ENCODE data around the gene MISP3.
A peak's percentile ranks its signal among the peaks of the same experiment; 100 is the strongest.
"Not testable (repeated sequence)": the region's sequence is repeated elsewhere in the genome, so short reads cannot be mapped to it uniquely, and the experiment has no call there.

MISP3 gene
- total RNA-seq = 0.56 reads per million

DNA sequence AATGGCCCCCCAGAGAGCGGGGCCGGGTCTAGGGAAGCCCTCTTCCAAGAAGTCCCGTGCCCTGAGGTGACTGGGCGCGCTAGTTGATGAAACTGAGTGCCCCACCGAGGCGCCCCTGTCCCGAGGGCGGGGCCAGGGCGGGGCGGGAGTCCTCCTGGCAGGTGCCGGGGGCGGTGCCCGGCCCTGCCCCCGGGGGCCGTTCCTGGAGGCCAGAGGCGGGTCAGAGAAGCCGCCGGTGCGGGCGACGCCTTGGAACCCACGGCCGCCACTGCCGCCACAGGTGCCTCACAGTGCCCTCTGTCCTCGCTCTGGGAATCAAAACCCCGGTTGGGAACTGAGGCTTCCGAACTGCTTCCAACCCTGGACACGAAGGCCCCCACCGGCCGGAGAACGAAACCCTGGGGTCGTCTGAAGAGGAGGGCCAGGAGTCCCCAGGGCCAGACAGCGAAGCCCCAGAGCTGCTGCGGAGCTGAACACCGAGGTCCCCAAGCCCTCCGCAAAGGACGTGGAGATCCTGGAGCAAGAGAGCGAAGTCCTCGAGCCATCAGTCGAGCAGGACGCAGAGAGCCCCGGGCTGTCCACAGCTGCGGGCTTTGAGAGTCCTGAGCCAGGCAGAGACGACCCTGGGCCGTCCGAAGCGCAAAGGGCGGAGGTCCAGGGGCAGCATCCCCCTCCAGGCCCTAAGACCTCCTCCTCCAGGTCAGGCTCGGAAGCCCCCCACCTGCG, at the start of gene MISP3:
Gene MISP3, plus strand, starts transcription at position 252 of the 726 bp plus-strand sequence. CDS start 524 bp downstream, outside the sequence.
- DNase-seq = no peak

DNA sequence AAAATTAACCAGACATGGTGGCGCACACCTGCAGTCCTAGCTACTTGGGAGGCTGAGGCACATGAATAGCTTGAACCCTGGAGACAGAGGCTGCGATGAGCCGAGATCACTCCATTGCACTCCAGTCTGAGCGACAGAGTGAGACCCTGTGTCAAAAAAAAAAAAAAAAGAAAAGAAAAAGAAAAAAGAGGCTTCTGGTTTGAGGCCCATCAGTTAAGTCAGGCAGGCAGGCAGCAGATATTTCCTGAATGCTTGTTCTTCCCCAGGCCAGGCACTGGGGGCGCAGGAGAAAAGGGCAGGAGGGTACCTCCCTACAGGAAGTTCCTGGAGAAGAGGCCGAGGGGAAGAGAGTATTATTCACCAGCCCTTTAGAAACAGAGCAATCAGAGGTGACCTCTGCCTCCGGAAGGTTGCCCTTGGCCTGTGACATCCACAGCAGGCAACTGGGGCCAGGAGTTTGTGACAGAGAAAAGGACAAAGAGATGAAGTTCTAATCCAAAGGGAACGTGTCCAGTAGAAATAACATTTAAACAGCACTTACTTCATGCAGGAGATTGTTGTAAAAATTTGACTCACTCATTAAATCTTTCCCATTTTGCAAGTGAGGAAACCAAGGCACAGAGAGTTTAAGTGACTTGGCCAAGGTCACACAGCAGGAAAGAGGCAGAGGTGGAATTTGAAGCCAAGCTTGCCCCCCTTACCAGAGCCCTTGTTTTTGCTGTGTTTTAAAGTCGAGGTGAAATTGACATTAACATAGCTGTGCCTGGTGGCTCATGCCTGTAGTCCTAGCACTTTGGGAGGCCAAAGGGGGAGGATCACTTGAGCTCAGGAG, 49.0 kb upstream of the MISP3 start:
- no peak for DNase-seq

DNA sequence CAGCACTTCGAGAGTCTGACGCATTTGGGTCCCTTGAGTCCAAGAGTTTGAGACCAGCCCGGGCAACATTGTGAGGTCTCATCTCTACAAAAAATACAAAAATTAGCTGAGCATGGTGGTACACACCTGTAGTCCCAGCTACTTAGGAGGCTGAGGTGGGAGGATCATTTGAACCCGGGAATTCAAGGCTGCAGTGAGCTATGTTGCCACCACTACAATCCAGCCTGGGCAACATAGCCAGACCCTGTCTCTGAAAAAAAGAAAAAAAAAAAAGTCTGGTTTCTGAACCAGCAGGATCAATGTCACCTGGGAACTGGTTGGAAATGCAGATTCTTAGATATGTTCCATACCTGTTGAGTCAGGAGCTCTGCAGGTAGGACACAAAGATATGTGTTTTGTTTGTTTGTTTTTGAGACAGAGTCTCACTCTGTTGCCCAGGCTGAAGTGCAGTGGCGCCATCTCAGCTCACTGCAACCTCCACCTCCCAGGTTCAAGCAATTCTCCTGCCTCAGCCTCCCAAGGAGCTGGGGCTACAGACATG, 45.9 kb upstream of the MISP3 start:
- DNase-seq = not testable (repeated sequence)

DNA sequence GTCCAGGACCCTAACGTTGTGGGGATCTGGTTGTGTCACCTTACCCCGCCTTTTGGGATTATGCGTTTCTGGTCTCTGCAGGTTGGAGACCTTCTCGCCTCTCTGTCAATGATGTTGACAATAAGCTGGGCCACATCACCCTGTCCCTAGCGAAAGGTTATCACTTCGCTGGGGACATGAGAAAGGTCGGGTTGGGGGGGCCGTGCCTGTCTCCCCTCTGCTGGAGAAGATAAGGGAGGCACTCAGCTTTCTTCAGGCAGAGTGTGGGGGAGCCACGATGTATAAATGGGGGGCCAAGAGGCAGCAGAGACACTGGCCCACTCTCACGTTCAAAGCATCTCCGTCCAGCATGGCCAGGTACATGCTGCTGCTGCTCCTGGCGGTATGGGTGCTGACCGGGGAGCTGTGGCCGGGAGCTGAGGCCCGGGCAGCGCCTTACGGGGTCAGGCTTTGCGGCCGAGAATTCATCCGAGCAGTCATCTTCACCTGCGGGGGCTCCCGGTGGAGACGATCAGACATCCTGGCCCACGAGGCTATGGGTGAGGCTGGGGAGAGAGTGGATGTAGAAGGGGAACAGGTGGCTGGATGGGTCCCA, 44.6 kb upstream of the MISP3 start, which contains the start of gene RLN3:
Gene RLN3, plus strand, starts transcription at position 293 of the 595 bp plus-strand sequence. Its CDS starts 57 bp downstream, at position 350.
- DNase-seq = no peak

DNA sequence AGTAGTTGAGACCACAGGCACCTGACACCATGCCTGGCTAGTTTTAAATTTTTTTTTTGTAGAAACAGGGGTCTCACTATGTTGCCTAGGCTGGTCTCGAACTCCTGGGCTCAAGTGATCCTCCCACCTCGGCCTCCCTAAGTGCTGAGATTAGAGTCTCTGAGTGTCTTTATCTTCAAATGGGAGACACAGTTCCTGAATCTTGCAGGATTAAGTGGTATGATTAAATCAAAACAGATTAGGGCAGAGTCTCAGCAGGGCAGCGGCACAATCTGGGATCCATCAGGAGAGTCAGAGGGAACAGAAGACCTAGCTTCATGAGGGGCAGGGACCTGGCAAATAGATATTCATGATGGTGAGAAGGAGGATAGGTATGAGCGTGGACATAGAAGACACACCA, 43.7 kb upstream of the MISP3 start:
- no peak for DNase-seq

DNA sequence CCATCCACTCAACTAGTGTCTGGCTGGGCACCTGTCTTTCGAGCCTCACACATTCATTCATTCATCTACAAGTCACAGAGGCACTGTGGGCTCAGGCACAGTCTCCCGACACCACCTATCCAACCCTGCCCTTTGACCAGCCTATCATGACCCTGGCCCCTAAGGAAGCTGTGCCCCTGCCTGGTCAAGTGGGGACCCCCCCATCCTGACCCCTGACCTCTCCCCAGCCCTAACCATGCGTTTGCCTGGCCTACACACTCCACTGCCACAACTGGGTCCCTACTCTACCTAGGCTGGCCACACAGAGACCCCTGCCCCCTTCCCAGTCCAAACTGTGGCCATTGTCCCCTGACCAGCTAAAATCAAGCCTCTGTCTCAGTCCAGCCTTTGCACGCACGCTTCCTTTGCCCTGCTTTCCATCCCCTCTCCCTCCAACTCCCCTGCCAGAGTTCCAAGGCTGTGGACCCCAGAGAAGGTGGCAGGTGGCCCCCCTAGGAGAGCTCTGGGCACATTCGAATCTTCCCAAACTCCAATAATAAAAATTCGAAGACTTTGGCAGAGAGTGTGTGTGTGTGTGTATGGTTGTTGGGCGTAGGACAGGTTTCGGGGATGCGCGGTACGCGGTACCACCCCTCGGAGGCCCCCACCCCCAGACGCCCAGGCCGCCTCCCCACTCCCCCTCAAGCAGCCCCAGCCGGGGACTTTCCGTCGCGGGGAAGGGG, 41.4 kb upstream of the MISP3 start:
- no peak for DNase-seq

DNA sequence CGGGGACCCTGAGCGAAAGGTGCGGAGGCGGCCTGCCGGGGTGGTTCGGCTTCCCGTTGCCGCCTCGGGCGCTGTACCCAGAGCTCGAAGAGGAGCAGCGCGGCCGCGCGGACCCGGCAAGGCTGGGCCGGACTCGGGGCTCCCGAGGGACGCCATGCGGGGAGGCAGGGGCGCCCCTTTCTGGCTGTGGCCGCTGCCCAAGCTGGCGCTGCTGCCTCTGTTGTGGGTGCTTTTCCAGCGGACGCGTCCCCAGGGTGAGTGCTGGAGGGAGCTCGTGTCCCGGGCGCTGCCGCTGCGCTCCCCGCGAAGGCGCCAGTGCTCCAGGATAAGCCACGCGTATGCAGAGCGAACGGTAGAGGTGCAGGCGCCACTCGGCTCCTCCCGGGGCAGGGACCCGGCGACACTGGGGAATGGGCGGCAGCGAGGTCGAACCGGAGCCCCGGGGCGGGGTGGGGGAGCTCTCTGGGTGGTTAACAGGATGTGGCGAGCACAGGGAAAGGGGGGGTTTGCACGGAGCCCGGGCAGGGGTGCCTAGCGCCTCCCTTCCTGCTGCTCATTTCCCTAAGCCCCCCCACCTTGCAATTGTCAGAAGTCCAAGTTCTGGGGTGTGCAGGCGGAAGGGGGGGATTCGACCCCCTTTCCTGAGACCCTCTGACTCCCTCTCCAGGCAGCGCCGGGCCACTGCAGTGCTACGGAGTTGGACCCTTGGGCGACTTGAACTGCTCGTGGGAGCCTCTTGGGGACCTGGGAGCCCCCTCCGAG, 40.7 kb upstream of the MISP3 start, which contains the start of gene IL27RA:
Gene IL27RA, plus strand, starts transcription at position 44 of the 762 bp plus-strand sequence. Its CDS starts 111 bp downstream, at position 155.
- peak; percentile 73 for DNase-seq

DNA sequence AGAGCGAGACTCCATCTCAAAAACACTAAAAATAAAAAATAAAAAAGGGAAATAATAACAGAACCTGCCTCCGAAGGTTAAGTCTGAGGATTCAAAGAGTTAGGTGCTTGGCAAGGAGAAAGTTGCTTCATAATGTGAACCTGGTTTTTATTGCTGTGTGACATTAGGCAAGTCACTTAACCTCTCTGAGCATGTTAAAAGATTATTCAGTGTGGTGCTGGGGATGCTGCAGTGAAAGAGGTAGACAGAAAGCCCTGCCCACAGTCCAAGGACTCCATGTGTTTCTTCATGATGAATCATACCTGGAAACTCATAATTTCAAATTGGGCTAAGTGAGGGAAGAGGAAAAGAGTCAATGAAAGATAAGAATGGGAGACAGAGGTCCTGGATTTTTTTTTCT, 38.6 kb upstream of the MISP3 start:
- no peak for DNase-seq

DNA sequence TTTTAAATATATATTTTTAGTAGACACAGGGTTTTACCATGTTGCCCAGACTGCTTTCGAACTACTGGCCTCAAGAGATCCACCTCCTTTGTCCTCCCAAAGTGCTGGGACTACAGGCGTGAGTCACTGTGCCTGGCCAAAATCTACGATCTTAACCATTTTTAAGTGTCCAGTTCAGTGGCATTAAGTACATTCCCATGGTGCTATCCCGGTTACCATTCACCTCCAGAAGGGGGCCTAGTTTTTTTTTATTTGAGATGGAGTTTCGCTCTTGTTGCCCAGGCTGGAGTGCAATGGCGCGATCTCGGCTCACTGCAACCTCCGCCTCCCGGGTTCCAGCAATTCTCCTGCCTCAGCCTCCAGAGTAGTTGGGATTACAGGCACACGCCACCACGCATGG, 37.4 kb upstream of the MISP3 start:
- not testable (repeated sequence) for DNase-seq

DNA sequence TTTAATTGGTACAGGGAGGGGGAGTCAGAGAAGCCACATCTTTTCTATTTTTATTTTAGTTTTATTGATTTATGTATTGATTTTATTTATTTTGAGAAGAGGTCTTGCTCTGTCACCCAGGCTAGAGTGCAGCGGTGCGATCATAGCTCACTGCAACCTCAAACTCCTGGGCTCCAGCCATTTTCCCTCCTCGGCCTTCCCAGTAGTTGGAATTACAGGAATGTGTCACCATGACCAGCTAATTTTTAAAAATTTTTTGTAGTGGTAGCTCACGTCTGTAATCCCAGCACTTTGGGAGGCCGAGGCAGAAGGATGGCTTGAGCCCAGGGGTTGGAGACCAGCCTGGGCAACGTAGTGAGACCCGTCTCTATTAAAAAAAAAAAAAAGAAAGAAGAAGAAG, 36.9 kb upstream of the MISP3 start:
- DNase-seq = no peak

DNA sequence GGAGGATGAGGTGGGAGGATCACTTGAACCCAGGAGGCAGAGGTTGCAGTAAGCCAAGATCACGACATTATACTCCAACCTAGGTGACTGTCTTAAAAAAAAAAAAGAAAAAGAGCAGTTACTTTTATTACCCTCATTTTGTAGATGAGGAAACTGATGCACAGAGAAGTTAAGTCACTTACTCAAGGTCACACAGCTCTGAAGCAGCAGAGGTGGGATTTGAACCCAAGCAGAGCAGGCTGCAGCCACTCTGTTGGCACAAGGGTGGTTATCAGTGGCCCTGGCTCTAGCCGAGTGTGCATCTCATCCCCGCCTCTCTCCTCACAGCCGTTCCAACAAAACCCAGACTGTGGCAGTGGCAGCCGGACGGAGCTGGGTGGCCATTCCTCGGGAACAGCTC, 33.4 kb upstream of the MISP3 start:
- DNase-seq = no peak

DNA sequence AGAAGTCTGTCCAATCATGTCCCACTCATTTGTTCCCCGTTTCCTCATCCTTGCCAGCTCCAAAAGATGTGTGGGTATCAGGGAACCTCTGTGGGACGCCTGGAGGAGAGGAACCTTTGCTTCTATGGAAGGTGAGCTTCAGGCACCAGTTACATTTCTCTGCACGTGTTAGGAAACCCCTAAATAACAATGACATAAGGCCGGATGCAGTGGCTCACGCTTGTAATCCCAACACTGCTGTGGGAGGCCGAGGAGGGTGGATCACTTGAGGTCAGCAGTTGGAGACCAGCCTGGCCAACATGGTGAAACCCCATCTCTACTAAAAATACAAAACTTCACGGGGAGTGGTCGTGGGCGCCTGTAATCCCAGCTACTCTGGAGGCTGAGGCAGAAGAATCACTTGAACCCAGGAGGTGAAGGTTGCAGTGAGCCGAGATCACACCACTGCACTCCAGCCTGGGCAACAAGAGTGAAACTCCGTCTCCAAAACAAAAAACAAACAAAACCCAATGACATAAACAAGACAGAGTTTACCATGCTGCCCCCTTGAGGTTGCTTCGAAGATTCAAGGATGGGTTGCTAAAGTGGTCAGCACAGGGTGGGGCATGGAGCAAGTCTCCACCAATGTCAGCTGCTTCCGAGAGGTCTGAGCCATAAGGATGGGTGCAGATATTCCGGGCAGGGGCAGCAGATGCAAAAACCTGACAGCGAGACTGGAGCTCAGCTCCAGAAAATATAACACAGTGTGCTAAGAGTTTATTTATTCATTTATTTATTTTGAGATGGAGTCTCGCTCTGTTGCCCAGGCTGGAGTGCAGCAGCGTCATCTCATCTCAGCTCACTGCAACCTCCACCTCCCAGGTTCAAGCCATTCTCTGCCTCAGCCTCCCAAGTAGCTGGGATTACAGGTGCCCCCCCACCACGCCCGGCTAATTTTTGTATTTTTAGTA, 29.7 kb upstream of the MISP3 start:
- not testable (repeated sequence) for DNase-seq

DNA sequence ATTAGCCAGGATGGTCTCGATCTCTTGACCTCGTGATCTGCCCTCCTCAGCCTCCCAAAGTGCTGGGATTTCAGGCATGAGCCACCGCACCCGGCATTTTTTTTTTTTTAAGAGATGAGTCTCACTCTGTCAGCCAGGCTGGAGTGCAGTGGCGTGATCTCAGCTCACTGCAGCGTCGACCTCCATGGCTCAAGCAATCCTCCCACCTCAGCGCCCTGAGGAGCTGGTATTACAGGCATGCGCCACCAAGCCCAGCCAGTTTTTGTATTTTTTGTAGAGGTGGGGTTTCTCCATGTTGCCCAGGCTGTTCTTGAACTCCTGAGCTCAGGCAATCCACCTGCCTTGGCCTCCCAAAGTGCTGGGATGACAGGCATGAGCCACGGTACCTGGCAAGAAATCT, 24.7 kb upstream of the MISP3 start:
- DNase-seq = not testable (repeated sequence)

DNA sequence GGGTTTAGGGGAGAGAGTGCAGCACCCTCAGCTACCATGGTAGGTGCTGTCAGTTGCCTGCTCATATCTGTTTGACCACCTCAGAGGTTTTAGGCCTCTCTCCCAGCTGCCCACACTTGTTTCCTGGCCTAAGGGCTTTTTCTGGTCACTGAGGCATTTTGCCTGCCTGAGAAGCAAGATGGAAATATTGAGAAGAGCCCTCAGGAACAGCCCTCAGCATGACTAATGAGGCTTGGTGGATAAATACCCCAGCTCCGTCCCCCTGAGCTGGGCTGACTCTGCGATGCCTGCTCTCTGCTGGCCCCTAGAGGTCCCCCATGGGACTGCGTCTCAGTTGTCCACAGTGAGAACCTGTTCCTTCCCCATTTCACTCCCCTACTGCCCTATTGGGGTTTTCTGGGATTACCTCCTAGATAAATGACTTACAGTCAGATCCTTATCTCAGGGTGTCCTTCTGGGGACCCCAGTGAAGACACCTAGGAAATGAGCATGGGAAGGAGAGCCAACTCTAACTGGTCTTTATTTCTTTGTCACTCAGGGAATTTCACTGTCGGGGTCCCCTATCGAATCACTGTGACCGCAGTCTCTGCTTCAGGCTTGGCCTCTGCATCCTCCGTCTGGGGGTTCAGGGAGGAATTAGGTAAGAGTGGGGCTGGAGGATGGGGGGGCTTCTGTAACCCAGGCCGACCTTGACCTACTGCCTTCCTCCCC, 24.0 kb upstream of the MISP3 start:
- DNase-seq = peak; percentile 69

DNA sequence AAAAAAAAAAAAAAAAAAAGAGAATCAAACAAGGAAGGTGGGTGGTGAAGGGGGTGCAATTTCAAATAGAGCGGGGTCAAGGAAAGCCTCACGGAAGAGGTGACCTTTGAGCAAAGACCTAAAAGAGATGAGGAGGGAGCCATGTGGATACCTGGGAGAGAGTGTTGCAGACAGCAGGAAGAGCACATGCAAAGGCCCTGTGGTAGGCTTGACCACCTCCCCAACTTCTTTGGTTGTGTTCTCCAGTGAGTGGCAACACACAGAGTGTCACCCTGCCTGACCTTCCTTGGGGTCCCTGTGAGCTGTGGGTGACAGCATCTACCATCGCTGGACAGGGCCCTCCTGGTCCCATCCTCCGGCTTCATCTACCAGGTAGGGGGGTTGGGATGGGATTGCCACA, 22.1 kb upstream of the MISP3 start:
- no peak for DNase-seq

DNA sequence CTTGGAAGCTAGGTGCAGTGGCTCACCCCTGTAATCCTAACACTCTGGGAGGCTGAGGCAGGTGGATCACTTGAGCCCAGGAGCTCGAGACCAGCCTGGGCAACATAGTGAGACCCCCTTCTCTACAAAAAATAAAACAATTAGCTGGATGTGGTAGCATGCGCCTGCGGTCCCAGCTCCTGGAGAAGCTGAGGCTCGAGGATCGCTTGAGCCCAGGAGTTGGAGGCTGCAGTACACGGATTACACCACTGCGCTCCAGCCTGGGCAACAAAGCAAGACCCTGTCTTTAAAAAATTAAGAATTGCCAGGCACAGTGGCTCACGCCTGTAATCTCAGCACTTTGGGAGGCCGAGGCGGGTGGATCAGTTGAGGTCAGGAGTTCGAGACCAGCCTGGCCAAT, 21.6 kb upstream of the MISP3 start:
- not testable (repeated sequence) for DNase-seq

DNA sequence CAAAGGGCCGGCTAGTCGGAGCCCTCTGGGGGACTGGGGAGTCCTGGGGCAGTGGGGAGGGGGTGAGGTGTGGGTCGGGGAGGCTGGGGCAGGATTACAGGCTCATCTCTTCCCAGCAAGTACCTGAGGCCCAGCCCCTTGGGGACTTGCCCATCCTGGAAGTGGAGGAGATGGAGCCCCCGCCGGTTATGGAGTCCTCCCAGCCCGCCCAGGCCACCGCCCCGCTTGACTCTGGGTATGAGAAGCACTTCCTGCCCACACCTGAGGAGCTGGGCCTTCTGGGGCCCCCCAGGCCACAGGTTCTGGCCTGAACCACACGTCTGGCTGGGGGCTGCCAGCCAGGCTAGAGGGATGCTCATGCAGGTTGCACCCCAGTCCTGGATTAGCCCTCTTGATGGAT, 20.6 kb upstream of the MISP3 start:
- DNase-seq = no peak

DNA sequence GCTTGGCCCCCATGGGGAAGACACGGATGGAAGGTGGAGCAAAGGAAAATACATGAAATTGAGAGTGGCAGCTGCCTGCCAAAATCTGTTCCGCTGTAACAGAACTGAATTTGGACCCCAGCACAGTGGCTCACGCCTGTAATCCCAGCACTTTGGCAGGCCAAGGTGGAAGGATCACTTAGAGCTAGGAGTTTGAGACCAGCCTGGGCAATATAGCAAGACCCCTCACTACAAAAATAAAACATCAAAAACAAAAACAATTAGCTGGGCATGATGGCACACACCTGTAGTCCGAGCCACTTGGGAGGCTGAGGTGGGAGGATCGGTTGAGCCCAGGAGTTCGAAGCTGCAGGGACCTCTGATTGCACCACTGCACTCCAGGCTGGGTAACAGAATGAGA, 20.1 kb upstream of the MISP3 start:
- no peak for DNase-seq

DNA sequence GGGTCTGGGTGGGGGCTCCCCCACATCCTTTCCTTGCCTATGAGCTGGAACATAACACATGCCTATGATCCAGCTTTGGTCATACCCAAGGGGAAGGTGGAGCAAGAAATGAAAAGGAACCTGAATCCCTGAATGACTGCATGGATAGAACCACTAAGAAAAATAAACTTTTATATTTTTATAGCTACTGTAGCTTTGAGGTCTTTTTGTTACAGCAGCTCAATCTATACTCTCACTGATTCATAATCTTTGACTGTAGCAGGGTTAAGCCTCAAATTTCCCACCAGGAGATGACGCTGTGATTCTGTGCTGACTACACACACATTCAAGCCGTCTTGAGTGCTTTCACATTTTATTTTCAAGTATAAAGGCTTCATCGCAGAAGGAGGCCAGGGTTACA, 19.6 kb upstream of the MISP3 start:
- DNase-seq = no peak

DNA sequence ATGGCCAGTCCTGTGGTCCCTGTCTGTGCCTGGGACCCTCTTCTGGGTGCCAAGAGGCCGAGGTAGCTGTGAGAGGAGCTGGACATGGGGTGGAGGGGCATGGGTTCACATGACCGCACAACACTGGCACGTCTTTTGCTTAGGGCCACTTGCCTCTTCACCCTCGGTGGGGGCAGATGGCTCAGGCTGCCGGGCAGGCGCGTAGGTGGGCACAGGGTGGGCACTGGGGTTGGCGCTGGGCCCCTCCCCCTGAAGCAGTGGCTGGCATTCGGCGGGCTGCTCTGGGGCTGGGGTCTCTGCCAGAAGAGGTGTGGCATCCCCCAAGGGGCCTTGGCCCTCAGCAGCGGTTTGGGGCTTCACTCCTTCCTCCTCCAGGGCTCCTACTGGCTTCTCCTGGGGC, 19.1 kb upstream of the MISP3 start:
- no peak for DNase-seq

All from effector CD4-positive, alpha-beta T cell (primary cell).